Caco-2 (cell line): ENCODE results near the gene SMARCA5. TPM values are rescaled to one million over a fixed set of nuclear protein-coding genes. Genes with fewer than 3 reads are reported as not detected.

ENCODE experiments used
- BruUV-seq: library from RNA; stranded (reverse); fragments of 400-500 nt; replicated peaks from 2 replicates; lab custom pipeline; 2021; lab: Mats Ljungman, UMichigan
- CTCF ChIA-PET: fragments of 300-600 bp; sonication (Branson Sonifier 250); formaldehyde crosslinking; loops from one replicate; lab custom pipeline; 2022; ENCODE audit warnings: antibody characterized with exemption; lab: Charles Lee
- POLR2A ChIA-PET: fragments of 300-600 bp; sonication (Branson Sonifier 250); formaldehyde crosslinking; loops from one replicate; lab custom pipeline; 2022; ENCODE audit warnings: antibody characterized with exemption; lab: Charles Lee
- DNase-seq, 2 experiments: peaks; one replicate each; pipeline versions ENCODE4 v3.0.0 to v3.0.0-alpha.2; 2020 to 2022
- H3K27me3 ChIP-seq: replicated peaks from 2 replicates; pipeline ENCODE4 v1.6.0; 2011; ENCODE audit warnings: low read length; ENCODE audit not compliant: control insufficient read depth, insufficient read depth
- H3K36me3 ChIP-seq: 2 replicates; pipeline ENCODE4 v1.5.1; 2011; ENCODE audit warnings: low read length; ENCODE audit not compliant: control insufficient read depth, insufficient read depth
- H3K4me1 ChIP-seq: fragments of 250-450 bp; sonication (Bioruptor Pico); 2 replicates; pipeline ENCODE4 v1.5.1; 2020; ENCODE audit warnings: mild to moderate bottlenecking
- H3K4me3 ChIP-seq: 2 replicates; pipeline ENCODE4 v1.5.1; 2011; ENCODE audit warnings: low read depth, mild to moderate bottlenecking, control low read depth, low read length
- H3K9me3 ChIP-seq: fragments of 250-450 bp; sonication (Bioruptor Pico); 2 replicates; pipeline ENCODE4 v1.5.1; 2020; ENCODE audit warnings: mild to moderate bottlenecking, moderate library complexity
- H3K27ac Mint-ChIP-seq: one replicate; pipeline ENCODE4 v1.8.0; 2022; ENCODE audit warnings: mixed read lengths; ENCODE audit not compliant: unreplicated experiment
- H3K27me3 Mint-ChIP-seq: one replicate; pipeline ENCODE4 v1.8.0; 2022; ENCODE audit warnings: mixed read lengths; ENCODE audit not compliant: insufficient read depth, unreplicated experiment
- H3K36me3 Mint-ChIP-seq: one replicate; pipeline ENCODE4 v1.8.0; 2022; ENCODE audit warnings: mild to moderate bottlenecking, mixed read lengths; ENCODE audit not compliant: insufficient read depth, unreplicated experiment
- H3K4me1 Mint-ChIP-seq: one replicate; pipeline ENCODE4 v1.8.0; 2022; ENCODE audit warnings: low read depth, mixed read lengths; ENCODE audit not compliant: unreplicated experiment
- H3K4me3 Mint-ChIP-seq: one replicate; pipeline ENCODE4 v1.8.0; 2022; ENCODE audit warnings: mild to moderate bottlenecking, moderate library complexity, mixed read lengths; ENCODE audit not compliant: unreplicated experiment
- H3K9me3 Mint-ChIP-seq: one replicate; pipeline ENCODE4 v1.8.0; 2022; ENCODE audit warnings: mixed read lengths; ENCODE audit not compliant: unreplicated experiment
- CTCF ChIP-seq, 2 experiments: fragments of 200-600 bp in 1 of 2; IDR thresholded peaks; 1 replicate in 1 of 2; 2 replicates in 1 of 2; pipeline versions ENCODE4 v1.5.1 to v1.8.0; 2011 to 2022; ENCODE audit warnings: antibody characterized with exemption in 1 of 2, control low read depth in 1 of 2, inconsistent platforms in 1 of 2, low read depth in 1 of 2, low read length in 1 of 2, mild to moderate bottlenecking in 1 of 2, moderate library complexity in 1 of 2; ENCODE audit not compliant: insufficient read depth in 1 of 2, severe bottlenecking in 1 of 2, unreplicated experiment in 1 of 2
- intact Hi-C: fragments of 100-400 bp; cut with micrococcal nuclease; formaldehyde crosslinking; loops from one replicate; pipeline ENCODE4 v1.10.0; 2022; ENCODE audit not compliant: unreplicated experiment
- total RNA-seq: library from RNA; stranded (reverse); gene quantifications from 2 replicates; pipeline ENCODE4 v1.2.3, GENCODE V29; 2022

SMARCA5 gene
- total RNA-seq, 1 experiment from 2014 or later, result 64.8 TPM

GRCh38 chr4:143564472-143564871 lies 51.0 kb downstream of the SMARCA5 start:
- H3K9me3 Mint-ChIP-seq, result no peaks in the 10 kb centered on the region
- H3K27ac Mint-ChIP-seq, result no peak overlapping the region
- H3K27me3 Mint-ChIP-seq, result no peaks in the 10 kb centered on the region
- no peak overlapping the region for H3K4me3 Mint-ChIP-seq
- Histone ChIP-seq H3K4me3 (no peak overlapping the region), H3K36me3 (no peaks in the 10 kb centered on the region), H3K9me3 (no peaks in the 10 kb centered on the region), H3K27me3 (no peaks in the 10 kb centered on the region), H3K4me1 (no peaks in the 10 kb centered on the region)
- DNase-seq, result no peak
- TF ChIP-seq CTCF (IDR thresholded peaks at IDR 0.05; ENCODE audit: insufficient read depth in 1 of 2, low read depth in 1 of 2, low read length in 1 of 2, severe bottlenecking in 1 of 2, unreplicated experiment in 1 of 2), result no peak
- ChIA-PET POLR2A (no interaction called here), CTCF (no interaction called here)
- H3K4me1 Mint-ChIP-seq, result no peaks in the 10 kb centered on the region
- BruUV-seq, result no TSS peak
- H3K36me3 Mint-ChIP-seq, result peaks cover under 1% of the 10 kb centered on the region
- intact Hi-C loops, result no loop called here

GRCh38 chr4:143575331-143575730 lies 61.8 kb downstream of the SMARCA5 start:
- H3K4me1 Mint-ChIP-seq, result no peaks in the 10 kb centered on the region
- H3K4me3 ChIP-seq, result no peak overlapping the region
- H3K27me3 Mint-ChIP-seq, result no peaks in the 10 kb centered on the region
- H3K27ac Mint-ChIP-seq, result no peak overlapping the region
- no peak for TF ChIP-seq CTCF (IDR thresholded peaks at IDR 0.05; ENCODE audit: insufficient read depth in 1 of 2, low read depth in 1 of 2, low read length in 1 of 2, severe bottlenecking in 1 of 2, unreplicated experiment in 1 of 2)
- POLR2A ChIA-PET, result no interaction called here
- no peaks in the 10 kb centered on the region for H3K9me3 Mint-ChIP-seq
- H3K36me3 Mint-ChIP-seq, result no peaks in the 10 kb centered on the region
- H3K27me3 ChIP-seq, result no peaks in the 10 kb centered on the region
- H3K4me3 Mint-ChIP-seq, result no peak overlapping the region
- CTCF ChIA-PET, result no interaction called here
- no peak for DNase-seq
- BruUV-seq, result no TSS peak
- intact Hi-C loops, result no loop called here
- no peaks in the 10 kb centered on the region for H3K36me3 ChIP-seq
- peaks cover 8% of the 10 kb centered on the region for H3K4me1 ChIP-seq
- no peaks in the 10 kb centered on the region for H3K9me3 ChIP-seq

GRCh38 chr4:143581331-143581946 lies 67.9 kb downstream of the SMARCA5 start:
- no peak overlapping the region for H3K4me3 ChIP-seq
- H3K36me3 ChIP-seq, result no peaks in the 10 kb centered on the region
- H3K4me1 ChIP-seq, result peaks cover 8% of the 10 kb centered on the region
- no TSS peak for BruUV-seq
- peak in 1 of 2 experiments; percentile 8 for DNase-seq
- ChIA-PET CTCF (interaction anchor here (3.7 kb wide), 1 partner anchor 22 kb away, joined by 19 read pairs; no protein-coding TSS in a partner anchor), POLR2A (no interaction called here)
- Mint-ChIP-seq H3K9me3 (no peaks in the 10 kb centered on the region), H3K27me3 (no peaks in the 10 kb centered on the region), H3K27ac (no peak overlapping the region), H3K4me1 (no peaks in the 10 kb centered on the region), H3K36me3 (no peaks in the 10 kb centered on the region), H3K4me3 (no peak overlapping the region)
- no peaks in the 10 kb centered on the region for H3K27me3 ChIP-seq
- intact Hi-C loops, result loop anchor here (1.0 kb wide), 1 partner anchor 22 kb away; no protein-coding TSS in a partner anchor
- no peaks in the 10 kb centered on the region; the same call in 1 of the 2 replicates for H3K9me3 ChIP-seq
- peak in 1 of 2 experiments; percentile 15 for TF ChIP-seq CTCF (IDR thresholded peaks at IDR 0.05; ENCODE audit: insufficient read depth in 1 of 2, low read depth in 1 of 2, low read length in 1 of 2, severe bottlenecking in 1 of 2, unreplicated experiment in 1 of 2)
